Neural cell (in vitro differentiated cells): Measurements from ENCODE around the gene CRACDL. TPM values are rescaled to one million over a fixed set of nuclear protein-coding genes. Genes with fewer than 3 reads are reported as not detected.

Experiments used
- H2AFZ ChIP-seq: fragments of 200-600, 300-800 bp; sonication (generic), shearing (Covaris generic); 2 replicates; pipeline ENCODE4 v1.6.0; 2014; ENCODE audit warnings: low read depth, mild to moderate bottlenecking, antibody characterized with exemption, low read length, moderate library complexity
- H3F3A ChIP-seq: fragments of 200-600 bp; shearing (Covaris generic); 2 replicates; pipeline ENCODE4 v1.6.1; 2016; ENCODE audit warnings: mild to moderate bottlenecking, moderate library complexity, mixed read lengths, antibody characterized with exemption, low read length; ENCODE audit not compliant: insufficient read depth, poor library complexity, severe bottlenecking
- H3K27ac ChIP-seq: fragments of 200-600, 300-800 bp; sonication (generic), shearing (Covaris generic); 2 replicates; pipeline ENCODE4 v1.5.1; 2014; ENCODE audit warnings: mild to moderate bottlenecking, low read length, moderate library complexity
- H3K27me3 ChIP-seq: fragments of 300-800, 200-600 bp; sonication (generic), shearing (Covaris generic); 2 replicates; pipeline ENCODE4 v1.6.0; 2014; ENCODE audit warnings: mild to moderate bottlenecking, low read depth, low read length, moderate library complexity; ENCODE audit not compliant: insufficient read depth
- H3K36me3 ChIP-seq: fragments of 300-800, 200-600 bp; sonication (generic), shearing (Covaris generic); 2 replicates; pipeline ENCODE4 v1.5.1; 2014; ENCODE audit warnings: mild to moderate bottlenecking, antibody characterized with exemption, low read length, moderate library complexity; ENCODE audit not compliant: insufficient read depth
- H3K4me2 ChIP-seq: fragments of 300-800, 200-600 bp; sonication (generic), shearing (Covaris generic); 2 replicates; pipeline ENCODE4 v1.6.0; 2014; ENCODE audit warnings: mild to moderate bottlenecking, low read length
- H3K4me3 ChIP-seq: fragments of 300-800, 200-600 bp; sonication (generic), shearing (Covaris generic); 2 replicates; pipeline ENCODE4 v1.5.1; 2014; ENCODE audit warnings: mild to moderate bottlenecking, low read length, moderate library complexity
- H3K79me2 ChIP-seq: fragments of 200-600 bp; shearing (Covaris generic); replicated peaks from 2 replicates; pipeline ENCODE4 v1.6.0; 2014; ENCODE audit warnings: mild to moderate bottlenecking, low read length, moderate library complexity; ENCODE audit not compliant: insufficient read depth
- H3K9ac ChIP-seq: fragments of 300-800, 200-600 bp; sonication (generic), shearing (Covaris generic); 2 replicates; pipeline ENCODE4 v1.6.1; 2016; ENCODE audit warnings: mild to moderate bottlenecking, low read length, mixed read lengths
- H3K9me2 ChIP-seq: fragments of 200-600 bp; shearing (Covaris generic); 2 replicates; pipeline ENCODE4 v1.6.1; 2016; ENCODE audit warnings: mild to moderate bottlenecking, low read length, mixed read lengths; ENCODE audit not compliant: insufficient read depth
- H3K9me3 ChIP-seq: fragments of 200-600, 300-800 bp; sonication (generic), shearing (Covaris generic); 2 replicates; pipeline ENCODE4 v1.6.1; 2016; ENCODE audit warnings: mild to moderate bottlenecking, mixed run types, low read length, moderate library complexity, mixed read lengths
- H4K20me1 ChIP-seq: fragments of 200-600 bp; shearing (Covaris generic); 2 replicates; pipeline ENCODE4 v1.6.1; 2016; ENCODE audit warnings: mild to moderate bottlenecking, mixed run types; ENCODE audit not compliant: insufficient read depth
- EP300 ChIP-seq: fragments of 450-650 bp; conservative IDR thresholded peaks from 2 replicates; pipeline ENCODE4 v1.6.1; 2014; ENCODE audit warnings: antibody characterized with exemption, mild to moderate bottlenecking, moderate library complexity; ENCODE audit not compliant: poor library complexity, severe bottlenecking
- EZH2 ChIP-seq: fragments of 200-600, 300-800 bp; shearing (Covaris generic), sonication (generic); IDR thresholded peaks from 2 replicates; pipeline ENCODE4 v1.6.1; 2014; ENCODE audit warnings: antibody characterized with exemption, low read length, borderline replicate concordance, mild to moderate bottlenecking; ENCODE audit not compliant: insufficient read depth, poor library complexity, severe bottlenecking
- MXI1 ChIP-seq: fragments of 450-650 bp; conservative IDR thresholded peaks from 2 replicates; pipeline ENCODE4 v1.6.1; 2014; ENCODE audit warnings: antibody characterized with exemption, mild to moderate bottlenecking; ENCODE audit not compliant: poor library complexity, severe bottlenecking
- POLR2AphosphoS5 ChIP-seq: IDR thresholded peaks from 2 replicates; pipeline ENCODE4 v1.6.1; 2012
- RAD21 ChIP-seq: fragments of 450-650 bp; conservative IDR thresholded peaks from 2 replicates; pipeline ENCODE4 v1.6.1; 2014; ENCODE audit warnings: antibody characterized with exemption, mild to moderate bottlenecking, moderate library complexity
- SMC3 ChIP-seq: fragments of 450-650 bp; conservative IDR thresholded peaks from 2 replicates; pipeline ENCODE4 v1.6.1; 2014; ENCODE audit warnings: antibody characterized with exemption, mild to moderate bottlenecking, moderate library complexity; ENCODE audit not compliant: poor library complexity
- TAF1 ChIP-seq: IDR thresholded peaks from 2 replicates; pipeline ENCODE4 v1.6.1; 2012; ENCODE audit warnings: low read depth
- polyA plus RNA-seq: library from polyadenylated mRNA; depleted of rRNA; stranded (reverse); fragments of >200 nt; gene quantifications from 2 replicates; pipeline ENCODE4 v1.2.3, GENCODE V29; 2014
- TF ChIP-seq, protein P1 (sequence below): IDR thresholded peaks from 2 replicates; pipeline ENCODE4 v1.6.1; 2012; ENCODE audit warnings: borderline replicate concordance
- TF ChIP-seq, protein P2 (sequence below): fragments of 450-650 bp; IDR thresholded peaks from 2 replicates; pipeline ENCODE4 v1.5.1; 2014; ENCODE audit warnings: antibody characterized with exemption, mild to moderate bottlenecking, moderate library complexity; ENCODE audit not compliant: poor library complexity, severe bottlenecking

CRACDL gene
- polyA plus RNA-seq, 1 donor from 2014 or later = 0.85 TPM

- Histone ChIP-seq H2AFZ (no peak overlapping the region), H3K9me3 (no peaks in the 10 kb centered on the region), H3K9ac (no peak overlapping the region), H3K27me3 (no peaks in the 10 kb centered on the region), H3K4me3 (no peak overlapping the region), H3F3A (no peaks in the 10 kb centered on the region), H3K36me3 (no peaks in the 10 kb centered on the region), H4K20me1 (no peaks in the 10 kb centered on the region), H3K4me2 (no peak overlapping the region), H3K9me2 (no peaks in the 10 kb centered on the region), H3K79me2 (no peaks in the 10 kb centered on the region), H3K27ac (no peak overlapping the region)
- TF ChIP-seq EP300 (no peak), TAF1 (no peak), EZH2 (no peak), MXI1 (no peak), SMC3 (no peak), POLR2AphosphoS5 (no peak), RAD21 (no peak)
- TF ChIP-seq, protein P1, sequence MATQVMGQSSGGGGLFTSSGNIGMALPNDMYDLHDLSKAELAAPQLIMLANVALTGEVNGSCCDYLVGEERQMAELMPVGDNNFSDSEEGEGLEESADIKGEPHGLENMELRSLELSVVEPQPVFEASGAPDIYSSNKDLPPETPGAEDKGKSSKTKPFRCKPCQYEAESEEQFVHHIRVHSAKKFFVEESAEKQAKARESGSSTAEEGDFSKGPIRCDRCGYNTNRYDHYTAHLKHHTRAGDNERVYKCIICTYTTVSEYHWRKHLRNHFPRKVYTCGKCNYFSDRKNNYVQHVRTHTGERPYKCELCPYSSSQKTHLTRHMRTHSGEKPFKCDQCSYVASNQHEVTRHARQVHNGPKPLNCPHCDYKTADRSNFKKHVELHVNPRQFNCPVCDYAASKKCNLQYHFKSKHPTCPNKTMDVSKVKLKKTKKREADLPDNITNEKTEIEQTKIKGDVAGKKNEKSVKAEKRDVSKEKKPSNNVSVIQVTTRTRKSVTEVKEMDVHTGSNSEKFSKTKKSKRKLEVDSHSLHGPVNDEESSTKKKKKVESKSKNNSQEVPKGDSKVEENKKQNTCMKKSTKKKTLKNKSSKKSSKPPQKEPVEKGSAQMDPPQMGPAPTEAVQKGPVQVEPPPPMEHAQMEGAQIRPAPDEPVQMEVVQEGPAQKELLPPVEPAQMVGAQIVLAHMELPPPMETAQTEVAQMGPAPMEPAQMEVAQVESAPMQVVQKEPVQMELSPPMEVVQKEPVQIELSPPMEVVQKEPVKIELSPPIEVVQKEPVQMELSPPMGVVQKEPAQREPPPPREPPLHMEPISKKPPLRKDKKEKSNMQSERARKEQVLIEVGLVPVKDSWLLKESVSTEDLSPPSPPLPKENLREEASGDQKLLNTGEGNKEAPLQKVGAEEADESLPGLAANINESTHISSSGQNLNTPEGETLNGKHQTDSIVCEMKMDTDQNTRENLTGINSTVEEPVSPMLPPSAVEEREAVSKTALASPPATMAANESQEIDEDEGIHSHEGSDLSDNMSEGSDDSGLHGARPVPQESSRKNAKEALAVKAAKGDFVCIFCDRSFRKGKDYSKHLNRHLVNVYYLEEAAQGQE = no peak
- TF ChIP-seq, protein P2, sequence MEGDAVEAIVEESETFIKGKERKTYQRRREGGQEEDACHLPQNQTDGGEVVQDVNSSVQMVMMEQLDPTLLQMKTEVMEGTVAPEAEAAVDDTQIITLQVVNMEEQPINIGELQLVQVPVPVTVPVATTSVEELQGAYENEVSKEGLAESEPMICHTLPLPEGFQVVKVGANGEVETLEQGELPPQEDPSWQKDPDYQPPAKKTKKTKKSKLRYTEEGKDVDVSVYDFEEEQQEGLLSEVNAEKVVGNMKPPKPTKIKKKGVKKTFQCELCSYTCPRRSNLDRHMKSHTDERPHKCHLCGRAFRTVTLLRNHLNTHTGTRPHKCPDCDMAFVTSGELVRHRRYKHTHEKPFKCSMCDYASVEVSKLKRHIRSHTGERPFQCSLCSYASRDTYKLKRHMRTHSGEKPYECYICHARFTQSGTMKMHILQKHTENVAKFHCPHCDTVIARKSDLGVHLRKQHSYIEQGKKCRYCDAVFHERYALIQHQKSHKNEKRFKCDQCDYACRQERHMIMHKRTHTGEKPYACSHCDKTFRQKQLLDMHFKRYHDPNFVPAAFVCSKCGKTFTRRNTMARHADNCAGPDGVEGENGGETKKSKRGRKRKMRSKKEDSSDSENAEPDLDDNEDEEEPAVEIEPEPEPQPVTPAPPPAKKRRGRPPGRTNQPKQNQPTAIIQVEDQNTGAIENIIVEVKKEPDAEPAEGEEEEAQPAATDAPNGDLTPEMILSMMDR = no peak
Observed at GRCh38 chr2:98773907-98774306, 162.1 kb downstream of the CRACDL start.

- Histone ChIP-seq H3K9me3 (no peaks in the 10 kb centered on the region), H4K20me1 (no peaks in the 10 kb centered on the region), H3K4me2 (no peak overlapping the region), H3K79me2 (no peaks in the 10 kb centered on the region), H3K4me3 (no peak overlapping the region), H2AFZ (no peak overlapping the region), H3K27me3 (no peaks in the 10 kb centered on the region), H3K9ac (no peak overlapping the region), H3K27ac (no peak overlapping the region), H3K9me2 (no peaks in the 10 kb centered on the region), H3K36me3 (no peaks in the 10 kb centered on the region), H3F3A (no peaks in the 10 kb centered on the region)
- TF ChIP-seq EP300 (no peak), EZH2 (no peak), TAF1 (no peak), RAD21 (no peak), POLR2AphosphoS5 (no peak), SMC3 (no peak), MXI1 (no peak)
- TF ChIP-seq, protein P2 = no peak
- TF ChIP-seq, protein P1 = no peak
Observed at GRCh38 chr2:98773169-98773568, 162.9 kb downstream of the CRACDL start.
